ENCODE data around the gene IZUMO4.

GRCh38 chr19:2083174-2083854, 13.4 kb upstream of the IZUMO4 start:
- TF ChIP-seq CTCF (IDR thresholded peaks at IDR 0.05): no peak
- TF ChIP-seq POLR2AphosphoS5 (IDR thresholded peaks at IDR 0.05): no peak
- no peak for TF ChIP-seq POLR2A (IDR thresholded peaks at IDR 0.05)
